Osteocyte (in vitro differentiated cells): ENCODE data around the gene TRA2B. TPM values are rescaled to one million over a fixed set of nuclear protein-coding genes. Genes with fewer than 3 reads are reported as not detected.
"Not testable (repeated sequence)": the region's sequence is repeated elsewhere in the genome, so short reads cannot be mapped to it uniquely, and the experiment has no call there.

Experiments used
- DNase-seq: peaks from one replicate; pipeline ENCODE4 v3.0.0; 2021; ENCODE audit warnings: mixed read lengths; ENCODE audit not compliant: unreplicated experiment; ENCODE audit errors: extremely low spot score
- H3K27ac Mint-ChIP-seq: one replicate; pipeline ENCODE4 v1.8.0; 2021; ENCODE audit warnings: mild to moderate bottlenecking, mixed read lengths; ENCODE audit not compliant: unreplicated experiment
- H3K27me3 Mint-ChIP-seq: one replicate; pipeline ENCODE4 v1.8.0; 2021; ENCODE audit warnings: mixed read lengths; ENCODE audit not compliant: unreplicated experiment
- H3K36me3 Mint-ChIP-seq: one replicate; pipeline ENCODE4 v1.8.0; 2021; ENCODE audit warnings: mixed read lengths; ENCODE audit not compliant: unreplicated experiment
- H3K4me1 Mint-ChIP-seq: one replicate; pipeline ENCODE4 v1.8.0; 2021; ENCODE audit warnings: mixed read lengths; ENCODE audit not compliant: unreplicated experiment
- H3K4me3 Mint-ChIP-seq: one replicate; pipeline ENCODE4 v1.8.0; 2021; ENCODE audit warnings: mild to moderate bottlenecking, moderate library complexity, mixed read lengths; ENCODE audit not compliant: unreplicated experiment
- H3K9me3 Mint-ChIP-seq: one replicate; pipeline ENCODE4 v1.8.0; 2021; ENCODE audit warnings: mixed read lengths; ENCODE audit not compliant: unreplicated experiment
- CTCF ChIP-seq: fragments of 200-600 bp; sonication (generic); IDR thresholded peaks from 2 replicates; pipeline ENCODE4 v1.5.0; 2021; ENCODE audit warnings: antibody characterized with exemption, mild to moderate bottlenecking, moderate library complexity
- total RNA-seq: library from RNA; stranded (reverse); gene quantifications from 2 replicates; pipeline ENCODE4 v1.2.1, GENCODE V29; 2021

The TRA2B gene
- total RNA-seq, 1 donor from 2014 or later, result 113 TPM

DNA sequence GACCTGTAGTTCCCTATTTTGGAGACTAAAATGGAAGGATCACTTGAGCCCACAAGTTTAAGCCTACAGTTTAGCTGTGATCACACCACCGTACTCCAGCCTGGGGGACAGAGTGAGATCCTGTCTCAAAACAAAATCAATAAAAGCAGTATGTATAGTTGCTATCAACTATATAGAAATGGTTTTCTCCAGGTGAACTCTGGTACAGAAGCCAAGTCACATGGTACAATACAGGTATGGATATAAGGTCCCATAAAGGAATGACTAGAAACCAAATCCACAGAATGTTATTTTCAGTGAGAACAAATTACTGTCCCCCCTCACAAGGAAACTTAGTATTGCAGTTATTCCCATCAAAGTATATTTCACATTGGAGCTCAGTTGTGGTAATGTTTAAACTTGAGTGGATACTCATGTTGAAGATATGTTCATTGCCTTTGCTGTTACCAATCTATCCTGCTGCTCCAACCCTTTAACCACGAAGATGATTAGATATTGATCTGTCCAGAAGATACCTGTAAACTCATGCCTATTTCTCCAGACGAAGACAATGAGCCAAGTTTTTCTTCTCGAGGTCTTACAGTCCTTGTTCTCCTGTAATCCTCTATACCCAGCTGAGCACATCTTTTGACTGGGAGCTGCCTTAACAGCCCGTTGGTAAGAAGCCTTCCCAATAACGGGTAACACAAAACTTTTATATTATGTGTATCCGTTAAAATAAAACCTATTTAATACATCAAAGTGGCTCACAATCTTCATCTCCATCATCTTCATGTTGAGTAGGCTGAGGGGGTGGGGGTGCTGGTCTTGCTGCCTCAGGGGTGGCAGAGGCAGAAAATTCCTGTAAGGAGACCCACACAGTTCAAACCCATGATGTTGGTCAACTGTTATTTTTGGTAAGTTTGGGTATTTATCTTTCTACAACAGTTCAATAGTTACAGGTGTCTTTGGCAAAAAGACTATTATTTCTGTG lies 24.6 kb downstream of the TRA2B start:
- no peak for TF ChIP-seq CTCF
- Mint-ChIP-seq H3K4me1 (peaks cover 24% of the 10 kb centered on the region), H3K36me3 (peaks cover 45% of the 10 kb centered on the region), H3K27ac (no peak overlapping the region), H3K9me3 (peaks cover 4% of the 10 kb centered on the region), H3K4me3 (no peak overlapping the region), H3K27me3 (no peaks in the 10 kb centered on the region)
- no peak for DNase-seq

GRCh38 chr3:185912512-185912911 lies 25.3 kb downstream of the TRA2B start:
- DNase-seq, result no peak
- peaks cover 39% of the 10 kb centered on the region for H3K36me3 Mint-ChIP-seq
- no peak overlapping the region for H3K4me3 Mint-ChIP-seq
- no peaks in the 10 kb centered on the region for H3K27me3 Mint-ChIP-seq
- no peak for TF ChIP-seq CTCF
- H3K4me1 Mint-ChIP-seq, result peaks cover 24% of the 10 kb centered on the region
- H3K27ac Mint-ChIP-seq, result no peak overlapping the region
- H3K9me3 Mint-ChIP-seq, result peaks cover 4% of the 10 kb centered on the region

DNA sequence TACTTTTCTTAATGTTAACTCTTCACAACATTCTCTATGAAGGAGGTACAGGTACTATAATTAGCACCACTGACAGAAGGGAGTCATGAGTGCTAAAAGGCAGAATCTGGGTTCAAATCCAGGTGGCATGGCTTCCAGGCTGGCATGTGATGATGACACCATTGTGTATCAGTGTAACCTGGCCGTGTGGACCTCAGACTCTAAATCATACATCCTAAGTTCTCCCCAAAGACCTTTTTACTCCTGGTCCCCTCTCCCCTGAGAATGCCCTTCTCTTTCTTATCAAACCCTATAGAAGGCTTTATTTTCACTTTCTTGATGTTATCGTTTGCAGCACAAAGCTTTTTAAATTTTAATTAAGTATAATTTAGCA lies 26.8 kb downstream of the TRA2B start:
- peaks cover 24% of the 10 kb centered on the region for H3K36me3 Mint-ChIP-seq
- H3K27me3 Mint-ChIP-seq, H3K4me3 Mint-ChIP-seq, H3K9me3 Mint-ChIP-seq, DNase-seq, H3K27ac Mint-ChIP-seq: not testable (repeated sequence)
- peaks cover 20% of the 10 kb centered on the region for H3K4me1 Mint-ChIP-seq

DNA sequence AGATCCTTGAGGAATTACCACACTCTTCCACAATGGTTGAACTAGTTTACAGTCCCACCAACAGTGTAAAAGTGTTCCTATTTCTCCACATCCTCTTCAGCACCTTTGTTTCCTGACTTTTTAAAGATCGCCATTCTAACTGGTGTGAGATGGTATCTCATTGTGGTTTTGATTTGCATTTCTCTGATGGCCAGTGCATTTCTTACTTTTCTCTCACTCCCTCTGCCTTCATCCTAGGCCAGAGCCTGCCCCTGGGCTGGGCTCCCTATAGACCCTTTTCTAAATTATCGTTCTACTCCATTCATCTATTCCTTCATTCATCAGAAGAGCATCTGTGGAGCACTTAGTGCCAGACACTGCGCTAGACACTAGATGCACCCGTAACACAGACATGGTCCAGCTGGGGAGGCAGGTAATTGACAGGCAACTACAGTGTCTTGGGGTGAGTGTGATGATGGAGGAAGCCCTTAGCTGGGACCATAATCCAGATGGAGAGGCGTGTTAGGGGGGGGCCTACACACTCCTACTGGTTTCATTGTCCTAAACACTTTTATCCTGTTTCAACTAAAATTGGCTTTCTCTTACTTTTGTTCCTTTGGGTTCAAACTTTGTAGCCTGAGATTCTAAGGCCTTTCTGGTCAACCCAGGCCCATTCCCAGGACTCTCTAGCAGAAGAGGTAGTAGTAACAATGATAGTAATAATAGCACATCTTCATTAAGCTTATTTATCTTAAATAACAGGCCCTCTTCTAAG lies 27.3 kb downstream of the TRA2B start:
- H3K4me3 Mint-ChIP-seq, H3K27ac Mint-ChIP-seq: not testable (repeated sequence)
- H3K4me1 Mint-ChIP-seq, result peaks cover 14% of the 10 kb centered on the region

DNA sequence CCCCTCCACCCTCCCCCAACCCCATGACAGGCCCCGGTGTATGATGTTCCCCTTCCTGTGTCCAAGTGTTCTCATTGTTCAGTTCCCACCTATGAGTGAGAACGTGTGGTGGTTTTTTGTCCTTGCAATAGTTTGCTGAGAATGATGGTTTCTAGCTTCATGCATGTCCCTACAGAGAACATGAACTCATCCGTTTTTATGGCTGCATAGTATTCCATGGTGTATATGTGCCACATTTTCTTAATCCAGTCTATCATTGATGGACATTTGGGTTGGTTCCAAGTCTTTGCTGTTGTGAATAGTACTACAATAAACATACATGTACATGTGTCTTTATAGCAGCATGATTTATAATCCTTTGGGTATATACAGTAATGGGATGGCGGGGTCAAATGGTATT lies 27.9 kb downstream of the TRA2B start:
- not testable (repeated sequence) for H3K27me3 Mint-ChIP-seq, H3K27ac Mint-ChIP-seq

More for the DNA sequence above, 27.3 kb downstream of the TRA2B start:
- H3K9me3 Mint-ChIP-seq, DNase-seq, H3K27me3 Mint-ChIP-seq: not testable (repeated sequence)
- peaks cover 21% of the 10 kb centered on the region for H3K36me3 Mint-ChIP-seq

GRCh38 chr3:185900228-185900627 lies 37.6 kb downstream of the TRA2B start:
- Mint-ChIP-seq H3K4me3 (no peak overlapping the region), H3K36me3 (no peaks in the 10 kb centered on the region), H3K27ac (peak overlapping the region; percentile 52), H3K9me3 (no peaks in the 10 kb centered on the region), H3K4me1 (peaks cover 11% of the 10 kb centered on the region), H3K27me3 (no peaks in the 10 kb centered on the region)
- peak; percentile 83 for DNase-seq
- TF ChIP-seq CTCF, result no peak

More for the DNA sequence above, 27.9 kb downstream of the TRA2B start:
- H3K4me1 Mint-ChIP-seq, H3K4me3 Mint-ChIP-seq, DNase-seq, H3K9me3 Mint-ChIP-seq: not testable (repeated sequence)
- peaks cover 15% of the 10 kb centered on the region for H3K36me3 Mint-ChIP-seq
